Hepatocyte (in vitro differentiated cells): ENCODE results near the gene TOX2. TPM values are rescaled to one million over a fixed set of nuclear protein-coding genes. Genes with fewer than 3 reads are reported as not detected.

Experiments used
- DNase-seq: peaks from one replicate; pipeline ENCODE4 v3.0.0-alpha.2; 2016; ENCODE audit warnings: low spot score
- H2AFZ ChIP-seq: fragments of 200-600 bp; sonication (generic); 2 replicates; pipeline ENCODE4 v1.6.0; 2016; ENCODE audit warnings: antibody characterized with exemption, mild to moderate bottlenecking
- H3K27ac ChIP-seq: fragments of 200-600 bp; sonication (generic); 2 replicates; pipeline ENCODE4 v1.5.1; 2016; ENCODE audit warnings: mild to moderate bottlenecking
- H3K27me3 ChIP-seq: fragments of 200-600 bp; sonication (generic); 2 replicates; pipeline ENCODE4 v1.6.1; 2016
- H3K36me3 ChIP-seq: fragments of 200-600 bp; sonication (generic); replicated peaks from 2 replicates; pipeline ENCODE4 v1.5.1; 2016; ENCODE audit warnings: low read depth; ENCODE audit not compliant: insufficient read depth
- H3K4me1 ChIP-seq: fragments of 200-600 bp; sonication (generic); 2 replicates; pipeline ENCODE4 v1.5.1; 2016; ENCODE audit warnings: mild to moderate bottlenecking, moderate library complexity; ENCODE audit not compliant: insufficient read depth
- H3K4me2 ChIP-seq: fragments of 200-600 bp; sonication (generic); 2 replicates; pipeline ENCODE4 v1.6.0; 2016
- H3K4me3 ChIP-seq: fragments of 200-600 bp; sonication (generic); 2 replicates; pipeline ENCODE4 v1.5.1; 2016; ENCODE audit warnings: mild to moderate bottlenecking
- H3K79me2 ChIP-seq: fragments of 200-600 bp; sonication (generic); 2 replicates; pipeline ENCODE4 v1.6.0; 2017; ENCODE audit warnings: mild to moderate bottlenecking
- H3K9me2 ChIP-seq: fragments of 200-600 bp; sonication (generic); replicated peaks from 2 replicates; pipeline ENCODE4 v1.6.0; 2017; ENCODE audit warnings: mild to moderate bottlenecking; ENCODE audit not compliant: insufficient read depth
- H3K9me3 ChIP-seq: fragments of 200-600 bp; sonication (generic); 2 replicates; pipeline ENCODE4 v1.5.1; 2016; ENCODE audit warnings: low read depth, mild to moderate bottlenecking
- H4K20me1 ChIP-seq: fragments of 200-600 bp; sonication (generic); 2 replicates; pipeline ENCODE4 v1.6.0; 2016; ENCODE audit warnings: mild to moderate bottlenecking; ENCODE audit not compliant: insufficient read depth, poor library complexity, severe bottlenecking
- CTCF ChIP-seq: fragments of 200-600 bp; sonication (generic); IDR thresholded peaks from 2 replicates; pipeline ENCODE4 v1.5.1; 2016; ENCODE audit warnings: antibody characterized with exemption, mild to moderate bottlenecking; ENCODE audit not compliant: poor library complexity
- EZH2 ChIP-seq: fragments of 200-600 bp; sonication (generic); IDR thresholded peaks from 2 replicates; pipeline ENCODE4 v1.6.1; 2016; ENCODE audit warnings: antibody characterized with exemption, mild to moderate bottlenecking, borderline replicate concordance
- EZH2phosphoT487 ChIP-seq: fragments of 200-600 bp; sonication (generic); IDR thresholded peaks from one replicate; pipeline ENCODE4 v1.6.1; 2018; ENCODE audit warnings: antibody characterized with exemption, mild to moderate bottlenecking, low read depth, moderate library complexity; ENCODE audit not compliant: unreplicated experiment, severe bottlenecking
- WGBS: methylation state at CpG from one replicate; pipeline ENCODE4 v1.1.6; 2016; ENCODE audit warnings: low lambda C conversion rate; ENCODE audit errors: missing lambda C conversion rate; 5-methylcytosine and 5-hydroxymethylcytosine counted together
- polyA plus RNA-seq: library from polyadenylated mRNA; unstranded; fragments of >200 nt; fragmentation: Nextera tagmentation; extraction: Ambion mirVana; gene quantifications from 2 replicates; pipeline ENCODE4 v1.2.1, GENCODE V29; 2016
- total RNA-seq: library from RNA; depleted of rRNA; stranded (reverse); fragments of >200 nt; gene quantifications from 2 replicates; pipeline ENCODE4 v1.2.3, GENCODE V29; 2014

TOX2 gene
- total and polyA plus RNA-seq, 2 experiments from 2014 or later: 0.87 to 12.1 TPM

GRCh38 chr20:43954704-43955061 is 40.0 kb downstream of the TOX2 start:
- Histone ChIP-seq H3K4me2 (no peak overlapping the region), H3K9me3 (no peaks in the 10 kb centered on the region), H3K27ac (no peak overlapping the region), H3K27me3 (no peaks in the 10 kb centered on the region), H4K20me1 (no peaks in the 10 kb centered on the region), H3K4me1 (peaks cover 13% of the 10 kb centered on the region), H3K4me3 (no peak overlapping the region), H3K36me3 (no peaks in the 10 kb centered on the region), H3K9me2 (no peaks in the 10 kb centered on the region), H2AFZ (no peak overlapping the region), H3K79me2 (no peaks in the 10 kb centered on the region)
- TF ChIP-seq EZH2phosphoT487 (no peak), CTCF (no peak), EZH2 (no peak)
- WGBS: 81% methylated on average over 6 of the region's 6 CpGs
- no peak for DNase-seq

DNA sequence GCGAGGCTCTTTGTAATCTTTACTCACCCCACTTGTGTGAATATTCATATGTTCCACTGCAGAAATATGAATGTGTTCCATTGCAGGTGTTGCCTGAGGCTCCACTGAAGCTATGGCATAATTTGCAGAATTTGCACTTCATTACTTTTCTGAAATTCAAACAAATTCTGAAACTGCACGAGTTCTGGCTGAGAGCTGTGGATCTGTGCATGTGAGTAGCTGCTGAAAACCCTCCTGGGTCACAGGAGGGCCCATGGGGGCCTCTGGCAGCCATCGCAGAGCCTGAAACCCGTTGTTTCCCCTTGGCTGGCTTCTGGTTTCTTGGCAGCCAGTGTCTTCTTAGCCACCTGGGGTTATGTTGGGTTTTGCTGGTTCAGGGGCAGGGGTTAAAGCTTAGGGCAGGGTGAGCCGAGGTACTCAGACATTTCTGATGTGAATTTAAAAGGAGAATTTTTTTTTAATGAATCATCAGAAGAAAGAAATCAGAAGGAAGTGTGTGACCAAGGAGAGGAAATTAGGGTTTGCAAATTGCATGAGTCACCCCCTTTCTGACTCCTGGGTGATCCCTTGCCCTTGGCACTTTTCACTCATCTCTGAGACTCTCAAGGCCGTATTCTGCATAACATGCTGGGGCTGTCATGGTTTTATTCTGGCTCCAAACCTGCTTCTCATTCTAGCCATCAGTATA is 40.6 kb downstream of the TOX2 start:
- 62% methylated on average over 6 of the region's 6 CpGs for WGBS
- Histone ChIP-seq H3K79me2 (no peaks in the 10 kb centered on the region), H3K9me2 (no peaks in the 10 kb centered on the region), H3K36me3 (no peaks in the 10 kb centered on the region), H3K27me3 (no peaks in the 10 kb centered on the region), H4K20me1 (no peaks in the 10 kb centered on the region), H2AFZ (no peak overlapping the region), H3K4me1 (peaks cover 13% of the 10 kb centered on the region), H3K27ac (no peak overlapping the region), H3K4me2 (no peak overlapping the region), H3K4me3 (no peak overlapping the region), H3K9me3 (no peaks in the 10 kb centered on the region)
- no peak for TF ChIP-seq CTCF
- no peak for TF ChIP-seq EZH2phosphoT487
- no peak for TF ChIP-seq EZH2
- DNase-seq: no peak

GRCh38 chr20:43955750-43956191 is 41.1 kb downstream of the TOX2 start:
- Histone ChIP-seq H3K79me2 (no peaks in the 10 kb centered on the region), H3K27ac (no peak overlapping the region), H3K4me1 (peaks cover 13% of the 10 kb centered on the region), H3K4me2 (no peak overlapping the region), H3K9me3 (no peaks in the 10 kb centered on the region), H2AFZ (no peak overlapping the region), H4K20me1 (no peaks in the 10 kb centered on the region), H3K9me2 (no peaks in the 10 kb centered on the region), H3K36me3 (no peaks in the 10 kb centered on the region), H3K27me3 (no peaks in the 10 kb centered on the region), H3K4me3 (no peak overlapping the region)
- WGBS: 83% methylated on average over 8 of the region's 8 CpGs
- TF ChIP-seq EZH2 (no peak), EZH2phosphoT487 (no peak), CTCF (no peak)
- DNase-seq: no peak
